ENCODE measurements around the gene IL20. TPM values are rescaled to one million over a fixed set of nuclear protein-coding genes. Genes with fewer than 3 reads are reported as not detected.

IL20 gene
- total and polyA plus RNA-seq, 2 experiments from 2014 or later = not detected

DNA sequence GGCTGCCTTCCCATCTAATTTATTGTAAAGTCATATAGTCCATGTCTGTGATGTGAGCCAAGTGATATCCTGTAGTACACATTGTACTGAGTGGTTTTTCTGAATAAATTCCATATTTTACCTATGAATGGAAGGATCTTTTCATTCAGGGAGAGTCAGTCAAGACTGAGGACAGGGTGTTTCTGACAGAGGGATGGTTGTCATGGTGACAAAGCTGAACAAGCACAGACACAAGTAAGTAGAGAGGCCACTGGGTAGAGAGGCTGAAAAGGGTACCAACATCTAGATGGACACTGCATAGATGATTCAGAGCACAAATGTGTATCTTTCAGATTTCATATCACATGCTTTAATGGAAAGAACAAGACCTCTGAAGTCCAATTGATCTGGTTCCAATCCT, 22.6 kb upstream of the IL20 start:
- H3K27ac ChIP-seq = no peak overlapping the region
- H3K27me3 ChIP-seq = no peaks in the 10 kb centered on the region
- DNase-seq (ENCODE audit: low read depth in 1 of 2, low spot score in 1 of 2) = no peak
- H3K4me3 ChIP-seq = no peak overlapping the region
- H3K4me1 ChIP-seq (ENCODE audit: low read depth) = peaks cover 8% of the 10 kb centered on the region
- no peaks in the 10 kb centered on the region for H3K36me3 ChIP-seq
- no peaks in the 10 kb centered on the region for H3K9me3 ChIP-seq (ENCODE audit: low read depth)
- TF ChIP-seq, protein P1, sequence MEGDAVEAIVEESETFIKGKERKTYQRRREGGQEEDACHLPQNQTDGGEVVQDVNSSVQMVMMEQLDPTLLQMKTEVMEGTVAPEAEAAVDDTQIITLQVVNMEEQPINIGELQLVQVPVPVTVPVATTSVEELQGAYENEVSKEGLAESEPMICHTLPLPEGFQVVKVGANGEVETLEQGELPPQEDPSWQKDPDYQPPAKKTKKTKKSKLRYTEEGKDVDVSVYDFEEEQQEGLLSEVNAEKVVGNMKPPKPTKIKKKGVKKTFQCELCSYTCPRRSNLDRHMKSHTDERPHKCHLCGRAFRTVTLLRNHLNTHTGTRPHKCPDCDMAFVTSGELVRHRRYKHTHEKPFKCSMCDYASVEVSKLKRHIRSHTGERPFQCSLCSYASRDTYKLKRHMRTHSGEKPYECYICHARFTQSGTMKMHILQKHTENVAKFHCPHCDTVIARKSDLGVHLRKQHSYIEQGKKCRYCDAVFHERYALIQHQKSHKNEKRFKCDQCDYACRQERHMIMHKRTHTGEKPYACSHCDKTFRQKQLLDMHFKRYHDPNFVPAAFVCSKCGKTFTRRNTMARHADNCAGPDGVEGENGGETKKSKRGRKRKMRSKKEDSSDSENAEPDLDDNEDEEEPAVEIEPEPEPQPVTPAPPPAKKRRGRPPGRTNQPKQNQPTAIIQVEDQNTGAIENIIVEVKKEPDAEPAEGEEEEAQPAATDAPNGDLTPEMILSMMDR (IDR thresholded peaks at IDR 0.05; ENCODE audit: low read depth, low read length) = no peak

DNA sequence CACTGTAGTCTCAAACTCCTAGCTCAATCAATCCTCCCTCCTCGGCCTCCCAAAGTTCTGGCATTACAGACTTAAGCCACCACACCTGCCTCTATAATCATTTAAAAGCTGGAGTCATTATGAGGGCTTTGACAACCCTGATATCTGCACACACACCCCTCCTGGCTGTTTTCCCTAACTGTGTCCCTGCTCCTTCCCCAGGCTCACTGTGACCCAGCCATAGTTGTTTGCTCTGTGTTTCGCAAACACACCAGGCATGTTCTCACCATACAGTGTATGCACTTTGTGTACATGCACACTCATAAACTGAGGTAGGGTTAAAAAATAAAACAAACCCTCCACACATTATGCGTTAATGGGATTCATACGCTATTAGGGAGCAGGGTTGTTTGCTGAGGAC, 21.8 kb upstream of the IL20 start:
- Histone ChIP-seq H3K36me3 (no peaks in the 10 kb centered on the region), H3K27ac (no peak overlapping the region), H3K4me1 (ENCODE audit: low read depth) (peaks cover 10% of the 10 kb centered on the region), H3K4me3 (no peak overlapping the region), H3K27me3 (no peaks in the 10 kb centered on the region), H3K9me3 (ENCODE audit: low read depth) (no peaks in the 10 kb centered on the region)
- TF ChIP-seq, protein P1 (IDR thresholded peaks at IDR 0.05; ENCODE audit: low read depth, low read length) = no peak
- no peak for DNase-seq (ENCODE audit: low read depth in 1 of 2, low spot score in 1 of 2)

DNA sequence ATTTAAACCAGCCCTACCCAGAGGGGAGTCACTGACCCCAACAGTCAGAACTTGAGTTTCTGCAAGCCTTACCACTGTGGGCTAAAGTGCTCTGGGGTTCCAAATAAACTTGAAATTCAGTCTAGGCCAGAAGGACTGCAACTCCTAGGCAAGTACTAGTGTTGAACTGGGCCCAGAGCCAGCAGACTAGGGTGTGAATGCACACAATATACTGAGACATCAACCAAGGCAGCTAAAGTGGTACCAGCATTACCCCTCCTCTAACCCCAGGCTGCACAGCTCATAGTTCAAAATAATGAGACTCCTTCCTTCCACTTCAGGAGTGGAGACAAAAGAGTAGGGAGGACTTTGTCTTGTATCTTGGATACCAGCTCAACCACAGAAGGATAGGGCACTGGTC, 18.9 kb upstream of the IL20 start:
- H3K27ac ChIP-seq = no peak overlapping the region
- H3K27me3 ChIP-seq = no peaks in the 10 kb centered on the region
- DNase-seq (ENCODE audit: low read depth in 1 of 2, low spot score in 1 of 2) = no peak
- TF ChIP-seq, protein P1 (IDR thresholded peaks at IDR 0.05; ENCODE audit: low read depth, low read length) = no peak
- no peaks in the 10 kb centered on the region for H3K9me3 ChIP-seq (ENCODE audit: low read depth)
- no peaks in the 10 kb centered on the region for H3K36me3 ChIP-seq
- no peak overlapping the region for H3K4me3 ChIP-seq
- H3K4me1 ChIP-seq (ENCODE audit: low read depth) = peaks cover 10% of the 10 kb centered on the region

DNA sequence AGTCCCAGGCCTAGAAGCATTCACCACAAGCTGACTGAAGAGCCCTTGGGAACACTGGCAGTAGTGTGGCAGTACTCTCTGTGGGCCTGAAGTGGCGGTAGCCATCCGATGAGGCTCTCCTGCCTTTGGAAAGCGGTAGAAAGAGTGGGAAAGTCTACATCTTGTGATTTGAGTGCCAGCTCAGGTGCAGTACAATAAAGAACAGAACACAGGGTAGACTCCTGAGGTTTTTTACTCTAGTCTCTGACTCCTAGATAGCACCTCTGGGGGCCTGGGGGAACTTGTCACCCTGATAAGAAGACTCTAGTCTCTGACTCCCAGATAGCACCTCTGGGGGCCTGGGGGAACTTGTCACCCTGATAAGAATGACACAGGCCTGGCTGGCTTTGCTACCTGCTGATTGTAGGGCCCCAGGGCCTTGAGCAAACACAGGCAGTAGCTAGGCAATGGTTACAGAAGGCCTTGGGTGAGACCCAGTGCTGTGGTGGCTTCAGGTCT, 18.0 kb upstream of the IL20 start:
- TF ChIP-seq, protein P1 (IDR thresholded peaks at IDR 0.05; ENCODE audit: low read depth, low read length) = no peak
- H3K36me3 ChIP-seq = no peaks in the 10 kb centered on the region
- no peaks in the 10 kb centered on the region for H3K9me3 ChIP-seq (ENCODE audit: low read depth)
- DNase-seq (ENCODE audit: low read depth in 1 of 2, low spot score in 1 of 2) = no peak
- no peak overlapping the region for H3K4me3 ChIP-seq
- peak overlapping the region; percentile 69 for H3K27ac ChIP-seq
- no peaks in the 10 kb centered on the region for H3K27me3 ChIP-seq
- H3K4me1 ChIP-seq (ENCODE audit: low read depth) = peaks cover 10% of the 10 kb centered on the region

DNA sequence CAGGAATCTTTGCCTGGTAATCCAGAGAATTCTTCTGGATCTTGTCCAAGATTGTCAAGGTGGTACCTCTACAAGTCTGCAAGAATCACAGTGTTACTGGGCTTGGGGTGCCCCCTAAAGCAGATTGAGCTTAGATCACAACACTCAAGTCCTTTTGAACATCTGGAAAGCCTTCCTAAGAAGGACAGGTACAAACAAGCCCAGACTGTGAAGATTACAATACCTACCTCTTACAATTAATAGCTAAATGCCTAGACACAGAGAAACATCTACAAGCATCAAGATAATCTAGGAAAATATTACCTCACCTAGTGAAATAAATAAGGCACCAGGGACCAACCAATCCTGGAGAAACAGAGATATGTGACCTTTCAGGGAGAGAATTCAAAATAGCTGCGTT, 17.5 kb upstream of the IL20 start:
- Histone ChIP-seq H3K27ac (peak overlapping the region; percentile 69), H3K4me1 (ENCODE audit: low read depth) (peaks cover 10% of the 10 kb centered on the region), H3K36me3 (no peaks in the 10 kb centered on the region), H3K27me3 (no peaks in the 10 kb centered on the region), H3K4me3 (no peak overlapping the region), H3K9me3 (ENCODE audit: low read depth) (no peaks in the 10 kb centered on the region)
- TF ChIP-seq, protein P1 (IDR thresholded peaks at IDR 0.05; ENCODE audit: low read depth, low read length) = no peak
- DNase-seq (ENCODE audit: low read depth in 1 of 2, low spot score in 1 of 2) = no peak

DNA sequence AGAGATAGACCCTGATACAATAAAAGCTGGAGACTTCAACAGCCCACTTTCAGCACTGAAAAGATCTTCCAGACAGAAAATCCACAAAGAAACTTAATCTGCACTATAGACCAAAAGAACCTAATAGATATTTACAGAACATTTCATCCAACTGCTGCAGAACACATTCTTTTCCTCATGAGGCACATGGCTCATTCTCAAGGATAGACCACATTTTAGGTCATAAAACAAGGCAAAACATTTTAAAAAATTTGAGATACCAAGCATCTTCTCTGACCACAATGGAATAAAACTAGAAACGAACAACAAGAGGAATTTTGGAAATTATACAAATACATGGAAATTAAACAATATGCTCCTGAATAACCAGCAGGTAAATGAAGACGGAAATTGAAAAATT, 15.0 kb upstream of the IL20 start:
- H3K4me1 ChIP-seq (ENCODE audit: low read depth) = peaks cover 10% of the 10 kb centered on the region
- TF ChIP-seq, protein P1 (IDR thresholded peaks at IDR 0.05; ENCODE audit: low read depth, low read length) = no peak
- no peaks in the 10 kb centered on the region for H3K36me3 ChIP-seq
- H3K27me3 ChIP-seq = no peaks in the 10 kb centered on the region
- DNase-seq (ENCODE audit: low read depth in 1 of 2, low spot score in 1 of 2) = no peak
- H3K9me3 ChIP-seq (ENCODE audit: low read depth) = no peaks in the 10 kb centered on the region
- H3K4me3 ChIP-seq = no peak overlapping the region
- no peak overlapping the region for H3K27ac ChIP-seq

All from cardiac muscle cell (in vitro differentiated cells and primary cell).